Measurements from ENCODE around the gene DENND5A. TPM values are rescaled to one million over a fixed set of nuclear protein-coding genes. Genes with fewer than 3 reads are reported as not detected.

DENND5A gene
- total and polyA plus RNA-seq, 2 of the 8 experiments (the other 6 are each of a cell fraction or from before 2014, with no cell fraction given), result 65.7 to 139 TPM

GRCh38 chr11:9247863-9248262 is 17.3 kb downstream of the DENND5A start:
- Histone ChIP-seq H3K56ac (replicated peaks; ENCODE audit: insufficient read length, low read depth, low read length) (no peak overlapping the region), H3K79me2 (ENCODE audit: control insufficient read depth in 1 of 2, insufficient read depth in 2 of 2, low read length in 2 of 2) (peaks cover 0 to 78% of the 10 kb centered on the region in 2 experiments; a peak in 2 of 4 replicates), H3K4me3 (ENCODE audit: extremely low read depth in 1 of 4, insufficient read depth in 2 of 4, low read depth in 3 of 4, low read length in 4 of 4) (no peak overlapping the region), H2BK5ac (ENCODE audit: low read depth, low read length) (no peak overlapping the region), H2BK20ac (ENCODE audit: low read length) (no peak overlapping the region), H4K8ac (ENCODE audit: extremely low read depth, insufficient read depth, low read length) (no peak overlapping the region), H3K4ac (replicated peaks; ENCODE audit: insufficient read length, low read depth, low read length) (no peak overlapping the region), H2BK12ac (ENCODE audit: low read depth, low read length) (no peak overlapping the region), H4K20me1 (replicated peaks in 1 of 2; ENCODE audit: control insufficient read depth in 1 of 2, insufficient read depth in 2 of 2, low read length in 2 of 2) (peaks cover 2 to 9% of the 10 kb centered on the region in 2 experiments), H3K27me3 (replicated peaks in 1 of 4; ENCODE audit: control insufficient read depth in 3 of 4, extremely low read depth in 1 of 4, insufficient read depth in 3 of 4, low read length in 3 of 4) (no peaks in the 10 kb centered on the region), H3K23ac (ENCODE audit: insufficient read length) (no peak overlapping the region), H3K36me3 (ENCODE audit: control insufficient read depth in 2 of 4, insufficient read depth in 4 of 4, low read length in 3 of 4) (no peaks in the 10 kb centered on the region), H3K4me1 (replicated peaks in 1 of 4; ENCODE audit: control insufficient read depth in 3 of 4, insufficient read depth in 4 of 4, low read length in 3 of 4) (no peaks in the 10 kb centered on the region), H3K9ac (replicated peaks in 1 of 4; ENCODE audit: extremely low read depth in 1 of 4, low read depth in 3 of 4, low read length in 3 of 4) (no peak overlapping the region), H3K23me2 (ENCODE audit: low read depth, low read length) (no peaks in the 10 kb centered on the region), H3K79me1 (ENCODE audit: low read depth, low read length) (peaks cover 4% of the 10 kb centered on the region), H3K27ac (ENCODE audit: low read depth, low read length) (no peak overlapping the region), H3K9me3 (ENCODE audit: insufficient read depth in 2 of 2, low read depth in 1 of 2, low read length in 1 of 2) (no peaks in the 10 kb centered on the region), H4K91ac (replicated peaks; ENCODE audit: insufficient read length, low read length) (no peak overlapping the region), H2AFZ (ENCODE audit: low read length) (no peak overlapping the region), H2AK5ac (ENCODE audit: low read depth, low read length) (no peak overlapping the region), H2BK15ac (ENCODE audit: low read length) (no peak overlapping the region), H3K14ac (ENCODE audit: insufficient read length) (no peak overlapping the region), H4K5ac (ENCODE audit: insufficient read length, low read depth, low read length) (no peak overlapping the region), H3K18ac (ENCODE audit: extremely low read depth, low read length) (no peak overlapping the region), H2BK120ac (replicated peaks; ENCODE audit: low read depth, low read length) (no peak overlapping the region), H3K4me2 (ENCODE audit: insufficient read depth in 1 of 2, low read depth in 2 of 2, low read length in 2 of 2) (no peak overlapping the region)
- CTCF ChIA-PET (ENCODE audit: partially characterized antibody), result interaction anchor here (2.2 kb wide), 1 partner anchor 12 kb away, joined by 9 read pairs; no protein-coding TSS in a partner anchor
- FAIRE-seq (no peak), DNase-seq (ENCODE audit: low read depth in 1 of 2, low spot score in 2 of 2) (no peak)
- 91% methylated on average over 3 of the region's 3 CpGs; no CpG with 5 or more reads in 1 of the 2 experiments for WGBS, 2 experiments (ENCODE audit: extremely low coverage in 1 of 2, insufficient coverage in 1 of 2, insufficient read length in 1 of 2, insufficient replicate concordance in 2 of 2, low coverage in 1 of 2, low lambda C conversion rate in 2 of 2, missing lambda C conversion rate in 1 of 2)
- POLR2A ChIA-PET (ENCODE audit: partially characterized antibody), result interaction anchor here (1.3 kb wide), 1 partner anchor 138 kb away, joined by 3 read pairs; no protein-coding TSS in a partner anchor
- TF ChIP-seq SRF (IDR thresholded peaks at IDR 0.05; ENCODE audit: low read depth, low read length) (no peak), TEAD4 (IDR thresholded peaks at IDR 0.05; ENCODE audit: low read depth, low read length) (no peak), ASH2L (IDR thresholded peaks at IDR 0.05; ENCODE audit: low read length) (no peak), HDAC6 (IDR thresholded peaks at IDR 0.05; ENCODE audit: low read depth, low read length) (no peak), SP2 (IDR thresholded peaks at IDR 0.05; ENCODE audit: low read length) (no peak), EZH2 (IDR thresholded peaks at IDR 0.05; ENCODE audit: low read depth, low read length, severe bottlenecking) (no peak), TBP (IDR thresholded peaks at IDR 0.05; ENCODE audit: low read depth, low read length) (no peak), RBBP5 (IDR thresholded peaks at IDR 0.05; ENCODE audit: borderline replicate concordance, low read depth, low read length) (no peak), ATF2 (IDR thresholded peaks at IDR 0.05; ENCODE audit: low read length) (no peak), TCF12 (IDR thresholded peaks at IDR 0.05; ENCODE audit: low read depth, low read length) (no peak), CEBPB (IDR thresholded peaks at IDR 0.05; ENCODE audit: low read depth, low read length) (no peak), KDM1A (IDR thresholded peaks at IDR 0.05; ENCODE audit: borderline replicate concordance, low read length) (no peak), CBX8 (IDR thresholded peaks at IDR 0.05; ENCODE audit: borderline replicate concordance, low read depth, low read length) (no peak)

Measured in H1 (cell line).